ENCODE measurements around the gene SLC10A7. TPM values are rescaled to one million over a fixed set of nuclear protein-coding genes. Genes with fewer than 3 reads are reported as not detected.

SLC10A7 gene
- total RNA-seq, 1 donor = 9.0 TPM

DNA sequence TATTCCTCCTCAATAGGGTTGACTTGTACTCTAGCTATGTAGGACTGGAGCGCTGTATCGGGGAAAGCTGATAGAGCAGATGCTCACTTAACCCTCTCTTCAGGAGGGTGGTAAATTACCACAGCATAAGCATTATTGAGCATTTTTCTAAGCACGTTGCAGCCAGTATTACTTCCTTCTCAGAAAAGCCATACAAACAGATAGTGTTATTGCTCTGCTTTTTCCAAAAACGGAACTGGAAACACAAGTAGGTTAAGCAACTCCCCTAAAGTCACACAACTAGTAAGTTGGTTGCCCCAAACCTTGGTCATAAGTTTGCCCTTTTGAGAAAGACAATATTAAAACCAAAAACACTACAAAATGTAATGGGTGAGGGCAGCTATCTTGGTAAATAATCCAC, 233.5 kb downstream of the SLC10A7 start:
- TF ChIP-seq, protein P1, sequence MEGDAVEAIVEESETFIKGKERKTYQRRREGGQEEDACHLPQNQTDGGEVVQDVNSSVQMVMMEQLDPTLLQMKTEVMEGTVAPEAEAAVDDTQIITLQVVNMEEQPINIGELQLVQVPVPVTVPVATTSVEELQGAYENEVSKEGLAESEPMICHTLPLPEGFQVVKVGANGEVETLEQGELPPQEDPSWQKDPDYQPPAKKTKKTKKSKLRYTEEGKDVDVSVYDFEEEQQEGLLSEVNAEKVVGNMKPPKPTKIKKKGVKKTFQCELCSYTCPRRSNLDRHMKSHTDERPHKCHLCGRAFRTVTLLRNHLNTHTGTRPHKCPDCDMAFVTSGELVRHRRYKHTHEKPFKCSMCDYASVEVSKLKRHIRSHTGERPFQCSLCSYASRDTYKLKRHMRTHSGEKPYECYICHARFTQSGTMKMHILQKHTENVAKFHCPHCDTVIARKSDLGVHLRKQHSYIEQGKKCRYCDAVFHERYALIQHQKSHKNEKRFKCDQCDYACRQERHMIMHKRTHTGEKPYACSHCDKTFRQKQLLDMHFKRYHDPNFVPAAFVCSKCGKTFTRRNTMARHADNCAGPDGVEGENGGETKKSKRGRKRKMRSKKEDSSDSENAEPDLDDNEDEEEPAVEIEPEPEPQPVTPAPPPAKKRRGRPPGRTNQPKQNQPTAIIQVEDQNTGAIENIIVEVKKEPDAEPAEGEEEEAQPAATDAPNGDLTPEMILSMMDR (IDR thresholded peaks at IDR 0.05; ENCODE audit: extremely low read depth, low read depth, low read length) = no peak
- no peak for DNase-seq (ENCODE audit: insufficient read length, low spot score, missing footprints)
- Histone ChIP-seq H3K9me3 (ENCODE audit: low read depth, low read length) (no peaks in the 10 kb centered on the region), H3K79me2 (ENCODE audit: insufficient read depth, low read length) (no peaks in the 10 kb centered on the region), H3K4me1 (ENCODE audit: insufficient read depth, low read length) (no peaks in the 10 kb centered on the region), H3K36me3 (ENCODE audit: insufficient read depth, low read length) (no peaks in the 10 kb centered on the region), H3K4me3 (ENCODE audit: insufficient read depth, low read length) (no peak overlapping the region), H3K4me2 (ENCODE audit: insufficient read depth, low read length) (no peak overlapping the region), H2AFZ (ENCODE audit: low read length) (no peak overlapping the region), H3K27me3 (ENCODE audit: insufficient read depth, low read length) (no peaks in the 10 kb centered on the region), H3K27ac (ENCODE audit: low read depth, low read length) (no peak overlapping the region), H4K20me1 (ENCODE audit: insufficient read depth, low read length) (no peaks in the 10 kb centered on the region)

DNA sequence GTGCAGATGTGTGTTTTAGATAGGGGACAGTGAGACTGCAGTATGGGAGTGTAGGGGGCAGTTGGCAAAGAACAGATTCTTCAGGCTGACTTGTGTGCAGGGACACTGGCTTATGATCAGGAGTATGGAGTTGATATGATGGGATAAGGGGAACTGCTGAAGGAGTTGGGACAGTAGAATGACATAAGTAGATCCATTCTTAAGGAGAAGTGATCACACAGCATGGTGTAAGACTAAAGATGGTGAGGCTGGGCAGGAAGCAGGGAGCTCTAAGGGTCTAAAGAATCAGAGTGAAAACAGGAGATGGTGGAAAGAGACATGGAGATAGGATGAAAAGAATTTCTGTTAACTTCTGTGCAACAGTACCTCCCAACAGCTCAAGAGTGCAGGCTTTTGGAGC, 236.7 kb downstream of the SLC10A7 start:
- TF ChIP-seq, protein P1 (IDR thresholded peaks at IDR 0.05; ENCODE audit: extremely low read depth, low read depth, low read length) = no peak
- DNase-seq (ENCODE audit: insufficient read length, low spot score, missing footprints) = no peak
- H4K20me1 ChIP-seq (ENCODE audit: insufficient read depth, low read length) = no peaks in the 10 kb centered on the region
- H3K4me2 ChIP-seq (ENCODE audit: insufficient read depth, low read length) = no peak overlapping the region
- H3K4me3 ChIP-seq (ENCODE audit: insufficient read depth, low read length) = no peak overlapping the region
- H3K27me3 ChIP-seq (ENCODE audit: insufficient read depth, low read length) = no peaks in the 10 kb centered on the region
- no peaks in the 10 kb centered on the region for H3K4me1 ChIP-seq (ENCODE audit: insufficient read depth, low read length)
- no peak overlapping the region for H3K27ac ChIP-seq (ENCODE audit: low read depth, low read length)
- no peak overlapping the region for H2AFZ ChIP-seq (ENCODE audit: low read length)
- H3K36me3 ChIP-seq (ENCODE audit: insufficient read depth, low read length) = no peaks in the 10 kb centered on the region
- no peaks in the 10 kb centered on the region for H3K9me3 ChIP-seq (ENCODE audit: low read depth, low read length)
- H3K79me2 ChIP-seq (ENCODE audit: insufficient read depth, low read length) = no peaks in the 10 kb centered on the region

DNA sequence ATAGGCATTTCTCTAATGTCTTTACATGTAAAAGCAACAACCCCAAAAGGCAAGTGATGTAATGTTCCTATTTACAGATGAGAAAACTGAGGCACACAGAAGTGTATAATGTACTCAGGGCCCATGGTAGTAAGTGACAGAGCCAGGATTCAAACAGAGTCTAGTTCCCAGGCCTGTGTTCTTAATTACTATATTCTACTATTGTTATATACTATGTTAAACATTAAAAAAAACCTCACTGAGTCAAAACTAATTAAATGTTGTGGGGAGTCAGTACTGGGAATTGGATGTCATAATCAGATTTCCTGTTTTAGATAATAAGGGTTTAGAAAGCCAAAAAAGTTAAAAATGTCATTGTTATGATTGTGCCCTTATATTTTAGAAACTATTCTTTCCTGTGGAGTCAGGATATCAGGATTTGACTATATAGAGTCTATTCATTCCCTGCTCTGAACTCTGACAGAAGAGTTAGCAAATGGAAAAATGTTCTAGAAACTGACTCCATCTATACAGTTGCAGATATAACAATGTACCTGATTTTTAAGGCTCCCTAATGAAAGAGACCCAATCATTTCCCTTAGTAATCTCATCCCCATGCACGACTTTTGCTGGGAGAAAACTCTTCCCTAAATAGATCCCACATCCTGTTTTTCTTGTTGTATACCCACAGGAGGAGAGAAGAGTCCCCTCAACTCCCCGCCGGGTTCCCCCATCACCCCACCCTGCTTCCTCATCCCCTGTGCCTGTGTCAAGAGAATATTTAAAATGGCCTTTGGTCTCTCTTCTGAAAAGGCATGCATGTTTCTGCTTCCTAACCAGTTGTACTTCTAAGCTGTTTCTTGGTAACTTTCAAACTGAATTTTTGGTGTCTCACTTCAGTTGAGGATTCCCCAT, 237.7 kb downstream of the SLC10A7 start:
- no peak for DNase-seq (ENCODE audit: insufficient read length, low spot score, missing footprints)
- no peak overlapping the region for H3K4me2 ChIP-seq (ENCODE audit: insufficient read depth, low read length)
- no peaks in the 10 kb centered on the region for H3K79me2 ChIP-seq (ENCODE audit: insufficient read depth, low read length)
- H3K27me3 ChIP-seq (ENCODE audit: insufficient read depth, low read length) = no peaks in the 10 kb centered on the region
- no peaks in the 10 kb centered on the region for H3K4me1 ChIP-seq (ENCODE audit: insufficient read depth, low read length)
- no peak overlapping the region for H3K4me3 ChIP-seq (ENCODE audit: insufficient read depth, low read length)
- no peaks in the 10 kb centered on the region for H4K20me1 ChIP-seq (ENCODE audit: insufficient read depth, low read length)
- no peaks in the 10 kb centered on the region for H3K36me3 ChIP-seq (ENCODE audit: insufficient read depth, low read length)
- H3K27ac ChIP-seq (ENCODE audit: low read depth, low read length) = no peak overlapping the region
- no peaks in the 10 kb centered on the region for H3K9me3 ChIP-seq (ENCODE audit: low read depth, low read length)
- H2AFZ ChIP-seq (ENCODE audit: low read length) = no peak overlapping the region
- TF ChIP-seq, protein P1 (IDR thresholded peaks at IDR 0.05; ENCODE audit: extremely low read depth, low read depth, low read length) = no peak

DNA sequence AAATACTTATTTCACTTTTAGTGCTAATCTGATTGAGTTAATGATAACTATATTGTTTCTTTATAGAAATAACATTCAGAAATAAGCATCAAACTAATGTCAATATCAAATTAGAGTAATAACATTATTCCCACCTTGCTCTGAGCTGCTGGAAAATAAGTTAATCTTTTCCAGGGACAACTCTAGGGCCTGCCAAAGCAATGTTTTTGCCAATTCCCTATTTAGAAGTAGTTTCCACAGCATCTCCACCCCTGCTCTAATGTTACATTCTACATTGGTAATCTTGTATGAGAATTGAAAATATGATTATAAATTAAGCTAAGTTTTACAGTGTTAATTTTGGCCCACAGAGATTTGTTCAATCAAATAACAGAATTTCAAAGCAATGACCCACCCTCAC, 239.1 kb downstream of the SLC10A7 start:
- H3K4me2 ChIP-seq (ENCODE audit: insufficient read depth, low read length) = no peak overlapping the region
- no peaks in the 10 kb centered on the region for H3K4me1 ChIP-seq (ENCODE audit: insufficient read depth, low read length)
- TF ChIP-seq, protein P1 (IDR thresholded peaks at IDR 0.05; ENCODE audit: extremely low read depth, low read depth, low read length) = no peak
- H3K4me3 ChIP-seq (ENCODE audit: insufficient read depth, low read length) = no peak overlapping the region
- no peak for DNase-seq (ENCODE audit: insufficient read length, low spot score, missing footprints)
- no peaks in the 10 kb centered on the region for H3K27me3 ChIP-seq (ENCODE audit: insufficient read depth, low read length)
- H3K27ac ChIP-seq (ENCODE audit: low read depth, low read length) = no peak overlapping the region
- H4K20me1 ChIP-seq (ENCODE audit: insufficient read depth, low read length) = no peaks in the 10 kb centered on the region
- H3K79me2 ChIP-seq (ENCODE audit: insufficient read depth, low read length) = no peaks in the 10 kb centered on the region
- H3K36me3 ChIP-seq (ENCODE audit: insufficient read depth, low read length) = no peaks in the 10 kb centered on the region
- H2AFZ ChIP-seq (ENCODE audit: low read length) = no peak overlapping the region
- H3K9me3 ChIP-seq (ENCODE audit: low read depth, low read length) = no peaks in the 10 kb centered on the region
